NCI-H146 treated with DMSO at 0.1 percent for 48 hours (cell line): ENCODE measurements around the gene REEP5.
"Not testable (repeated sequence)": the region's sequence is repeated elsewhere in the genome, so short reads cannot be mapped to it uniquely, and the experiment has no call there.

ENCODE experiments used
- DNase-seq: peaks from one replicate; lab custom pipeline; 2025; ENCODE audit not compliant: unreplicated experiment; lab: John Stamatoyannopoulos, UW

REEP5 gene

GRCh38 chr5:112892776-112893175 lies 29.3 kb downstream of the REEP5 start:
- no peak for DNase-seq

- not testable (repeated sequence) for DNase-seq
Measured at GRCh38 chr5:112892066-112892465, 30.0 kb downstream of the REEP5 start.

- DNase-seq = no peak
Measured at GRCh38 chr5:112886975-112887374, 35.1 kb downstream of the REEP5 start.

GRCh38 chr5:112885001-112885400 lies 37.0 kb downstream of the REEP5 start:
- no peak for DNase-seq

- DNase-seq = no peak
Measured at GRCh38 chr5:112883192-112883591, 38.8 kb downstream of the REEP5 start.

- DNase-seq = no peak
Measured at GRCh38 chr5:112880219-112880964, 41.6 kb downstream of the REEP5 start.

GRCh38 chr5:112878760-112879159 lies 43.3 kb downstream of the REEP5 start:
- DNase-seq = no peak

- DNase-seq = no peak
Measured at GRCh38 chr5:112878101-112878500, 43.9 kb downstream of the REEP5 start.

- DNase-seq = no peak
Measured at GRCh38 chr5:112876362-112876761, 45.7 kb downstream of the REEP5 start.

- no peak for DNase-seq
Measured at GRCh38 chr5:112870966-112871365, 51.1 kb downstream of the REEP5 start.

GRCh38 chr5:112869948-112870347 lies 52.1 kb downstream of the REEP5 start:
- no peak for DNase-seq

GRCh38 chr5:112867411-112867810 lies 54.6 kb downstream of the REEP5 start:
- DNase-seq = no peak

- no peak for DNase-seq
Measured at GRCh38 chr5:112866739-112867138, 55.3 kb downstream of the REEP5 start.

GRCh38 chr5:112865128-112865527 lies 56.9 kb downstream of the REEP5 start:
- no peak for DNase-seq

- DNase-seq = no peak
Measured at GRCh38 chr5:112863549-112863948, 58.5 kb downstream of the REEP5 start.

GRCh38 chr5:112862085-112862484 lies 59.9 kb downstream of the REEP5 start:
- no peak for DNase-seq

- DNase-seq = no peak
Measured at GRCh38 chr5:112861638-112861985, 60.4 kb downstream of the REEP5 start.

- DNase-seq = peak; percentile 97
Measured at GRCh38 chr5:112860929-112861637, 60.9 kb downstream of the REEP5 start, which contains the start of gene SRP19. Gene SRP19 (plus strand): TSS chr5:112861287. CDS start chr5:112861377, 90 bp downstream.

GRCh38 chr5:112860571-112860928 lies 61.5 kb downstream of the REEP5 start:
- DNase-seq = not testable (repeated sequence)

- DNase-seq = no peak
Measured at GRCh38 chr5:112857866-112858265, 64.2 kb downstream of the REEP5 start.

GRCh38 chr5:112854651-112855050 lies 67.4 kb downstream of the REEP5 start:
- DNase-seq = no peak

- DNase-seq = no peak
Measured at GRCh38 chr5:112849912-112850311, 72.1 kb downstream of the REEP5 start.
